IPS-NIHi11 (cell line): ENCODE results near the gene FAM234B.

Source experiments
- DNase-seq: peaks from one replicate; pipeline ENCODE4 v3.0.0; 2012; ENCODE audit warnings: mixed read lengths, low spot score

Gene FAM234B, protein sequence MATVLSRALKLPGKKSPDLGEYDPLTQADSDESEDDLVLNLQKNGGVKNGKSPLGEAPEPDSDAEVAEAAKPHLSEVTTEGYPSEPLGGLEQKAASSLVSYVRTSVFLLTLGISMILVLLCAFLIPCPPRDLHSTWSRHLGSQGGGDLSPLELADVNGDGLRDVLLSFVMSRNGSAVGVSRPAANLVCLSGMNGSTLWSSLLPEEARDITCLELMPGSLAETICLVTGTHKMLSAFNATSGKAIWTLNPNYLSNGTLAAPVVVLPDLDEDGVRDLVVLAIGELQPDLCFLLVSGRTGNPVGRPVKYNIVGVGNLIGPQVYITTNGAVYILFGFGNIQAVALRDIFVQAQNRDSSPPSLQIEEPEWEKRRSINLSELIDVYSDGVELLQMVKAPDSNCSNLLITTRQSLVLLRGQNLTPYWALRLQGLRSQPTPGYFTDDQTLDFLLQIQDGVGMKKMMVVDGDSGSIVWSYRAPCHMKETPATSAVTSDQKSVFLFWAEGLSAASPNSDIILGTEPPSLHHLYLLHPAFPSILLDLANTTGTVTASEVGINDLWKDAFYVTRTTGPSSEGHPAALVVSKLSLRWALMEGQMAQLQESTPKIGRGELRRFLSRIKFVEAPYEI

GRCh38 chr12:13044002-13044905 lies at the start of gene FAM234B:
Gene FAM234B (plus strand): TSS chr12:13044381. CDS start chr12:13044404, 23 bp downstream.
- peak; percentile 94 for DNase-seq

GRCh38 chr12:12995088-12995487 lies 49.1 kb upstream of the FAM234B start:
- DNase-seq, result no peak

DNA sequence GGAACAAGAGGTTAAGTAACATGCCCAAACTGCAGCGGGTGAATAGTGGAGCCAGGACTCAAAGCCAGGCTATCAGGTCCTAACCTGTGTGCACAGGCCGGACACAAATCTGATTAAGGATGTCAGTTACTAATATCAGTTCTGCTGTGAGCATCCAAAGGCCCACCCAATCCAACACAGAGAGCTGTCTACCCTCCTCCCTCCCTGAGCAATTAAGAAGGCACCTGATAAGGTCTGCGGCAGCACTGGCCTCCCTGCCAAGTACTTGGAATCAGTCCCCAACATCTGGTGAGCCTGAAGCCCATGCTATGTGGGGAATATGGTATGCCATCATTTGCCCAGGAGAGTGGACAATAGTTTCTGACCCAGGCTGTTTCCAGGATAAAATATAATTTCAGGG lies 48.0 kb upstream of the FAM234B start:
- DNase-seq, result no peak

- no peak for DNase-seq
Measured at GRCh38 chr12:12997156-12997555, 47.0 kb upstream of the FAM234B start.

GRCh38 chr12:12997734-12998133 lies 46.4 kb upstream of the FAM234B start:
- no peak for DNase-seq

- DNase-seq, result no peak
Measured at GRCh38 chr12:12998248-12998647, 45.9 kb upstream of the FAM234B start.

- no peak for DNase-seq
Measured at GRCh38 chr12:12999271-12999958, 44.8 kb upstream of the FAM234B start.

DNA sequence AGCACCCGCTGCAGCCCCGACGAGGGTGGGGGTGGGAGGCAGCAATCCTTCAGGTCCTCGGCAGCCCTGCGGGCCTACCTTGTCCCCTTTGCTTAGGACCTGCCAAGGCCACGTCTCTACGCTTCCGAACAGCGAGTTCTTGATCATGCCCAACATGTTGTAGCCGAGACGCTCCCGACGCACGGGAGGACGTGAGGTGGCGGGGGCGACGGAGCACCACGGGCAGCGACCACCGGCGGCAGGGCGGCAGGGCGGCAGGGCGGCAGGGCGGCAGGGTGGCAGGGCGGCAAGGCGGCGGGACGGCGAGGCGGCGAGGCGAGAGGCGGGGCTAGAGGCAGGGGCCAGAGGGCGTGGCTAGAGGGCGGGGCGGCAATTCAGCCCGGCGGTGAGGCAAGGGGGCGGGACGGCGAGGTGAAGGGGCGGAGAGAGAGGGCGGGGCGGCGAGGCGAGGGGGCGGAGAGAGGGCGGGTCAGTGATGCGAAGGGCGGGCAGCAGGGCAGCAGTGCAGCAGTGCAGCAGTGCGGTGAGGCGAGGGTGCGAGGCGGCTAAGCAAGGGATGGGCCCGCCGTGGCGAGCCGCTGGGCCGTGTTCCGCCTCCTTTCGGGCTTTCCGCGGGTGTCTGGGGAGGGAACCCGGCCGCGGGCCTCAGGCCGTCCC lies 44.1 kb upstream of the FAM234B start, which contains the start of gene HEBP1:
Gene HEBP1, minus strand, starts transcription at position 307 of the 657 bp plus-strand sequence. Its CDS starts 151 bp downstream, at position 156.
- DNase-seq, result peak; percentile 98

DNA sequence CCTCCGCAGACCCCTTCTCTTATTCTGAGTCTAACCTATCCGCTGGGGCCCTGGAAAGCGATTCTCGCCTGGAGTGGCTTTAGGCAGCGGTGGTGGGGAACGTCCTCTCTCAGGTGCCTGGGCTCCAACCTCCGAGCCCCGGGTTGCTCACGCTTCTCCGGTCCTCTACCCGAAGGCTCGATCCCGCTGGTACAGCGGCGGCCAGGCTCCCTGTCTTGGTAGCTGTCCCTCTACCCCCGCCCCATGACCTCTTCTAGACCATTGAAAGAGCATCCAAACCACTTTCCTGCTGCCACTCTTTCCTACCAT lies 43.6 kb upstream of the FAM234B start:
- peak; percentile 58 for DNase-seq

GRCh38 chr12:13000925-13001774 lies 43.0 kb upstream of the FAM234B start:
- peak; percentile 87 for DNase-seq

- DNase-seq, result no peak
Measured at GRCh38 chr12:13001775-13002040, 42.5 kb upstream of the FAM234B start.

- DNase-seq, result no peak
Measured at GRCh38 chr12:13002301-13003097, 41.7 kb upstream of the FAM234B start.

- DNase-seq, result no peak
Measured at GRCh38 chr12:13004361-13004760, 39.8 kb upstream of the FAM234B start.

- DNase-seq, result no peak
Measured at GRCh38 chr12:13004986-13005385, 39.2 kb upstream of the FAM234B start.

GRCh38 chr12:13005649-13006048 lies 38.5 kb upstream of the FAM234B start:
- peak; percentile 22 for DNase-seq

GRCh38 chr12:13007496-13008233 lies 36.5 kb upstream of the FAM234B start:
- no peak for DNase-seq

GRCh38 chr12:13008741-13009380 lies 35.3 kb upstream of the FAM234B start:
- no peak for DNase-seq

DNA sequence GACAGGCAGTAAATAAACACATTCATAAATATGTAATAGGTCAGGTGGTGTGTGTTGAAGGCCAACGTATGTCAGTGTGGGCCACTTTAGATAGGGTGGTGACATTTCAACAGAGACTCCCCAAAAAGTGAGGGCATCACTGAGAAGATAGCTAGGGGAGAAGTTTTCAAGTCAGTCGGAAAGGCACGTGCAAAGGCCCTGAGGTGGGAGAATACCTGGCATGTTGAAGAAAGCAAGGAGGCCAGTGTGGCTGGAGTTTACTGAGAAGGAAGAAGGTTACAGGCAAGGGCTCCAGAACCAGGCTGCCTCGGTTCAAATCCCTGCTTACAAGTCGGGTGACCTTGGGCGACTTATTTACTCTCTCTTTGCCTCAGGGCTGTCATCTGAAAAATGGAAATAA lies 33.1 kb upstream of the FAM234B start:
- no peak for DNase-seq

- DNase-seq, result no peak
Measured at GRCh38 chr12:13022851-13023271, 21.3 kb upstream of the FAM234B start.
